H1 (cell line): ENCODE data around the gene CLN3. TPM values are rescaled to one million over a fixed set of nuclear protein-coding genes. Genes with fewer than 3 reads are reported as not detected.

Experiments used
- CTCF ChIA-PET: fragments of 300-600 bp; sonication (Branson Sonifier 250); formaldehyde crosslinking; loops from one replicate; lab custom pipeline; 2021; ENCODE audit not compliant: partially characterized antibody; lab: Charles Lee
- POLR2A ChIA-PET: fragments of 300-600 bp; sonication (Branson Sonifier 250); formaldehyde crosslinking; loops from one replicate; lab custom pipeline; 2021; ENCODE audit warnings: inconsistent platforms; ENCODE audit not compliant: partially characterized antibody; lab: Charles Lee
- DNase-seq, 2 experiments: peaks; one replicate each; pipeline versions ENCODE4 v3.0.0 to v3.0.0-alpha.2; 2010 to 2022; ENCODE audit warnings: low spot score in 2 of 2, low read depth in 1 of 2, mixed read lengths in 1 of 2
- FAIRE-seq: peaks from 2 replicates; lab custom pipeline; 2011; peaks lifted over from hg19 to GRCh38; lab: Jason Lieb, UNC
- H2AFZ ChIP-seq: 2 replicates; pipeline ENCODE4 v1.8.1; 2012; ENCODE audit warnings: low read length, inconsistent platforms
- H2AK5ac ChIP-seq: 2 replicates; pipeline ENCODE4 v1.6.1; 2013; ENCODE audit warnings: low read depth, low read length
- H2BK120ac ChIP-seq: replicated peaks from 2 replicates; pipeline ENCODE3; 2013; ENCODE audit warnings: low read depth, low read length, inconsistent platforms
- H2BK12ac ChIP-seq: 2 replicates; pipeline ENCODE4 v1.6.1; 2013; ENCODE audit warnings: low read depth, low read length
- H2BK15ac ChIP-seq: 2 replicates; pipeline ENCODE4 v1.6.1; 2013; ENCODE audit warnings: low read length
- H2BK20ac ChIP-seq: 2 replicates; pipeline ENCODE4 v1.6.1; 2013; ENCODE audit warnings: low read length
- H2BK5ac ChIP-seq: 2 replicates; pipeline ENCODE4 v1.6.1; 2013; ENCODE audit warnings: low read depth, low read length
- H3K14ac ChIP-seq: 2 replicates; pipeline ENCODE4 v1.6.1; 2013; ENCODE audit warnings: inconsistent platforms; ENCODE audit not compliant: insufficient read length
- H3K18ac ChIP-seq: 2 replicates; pipeline ENCODE4 v1.6.1; 2013; ENCODE audit warnings: low read length; ENCODE audit errors: extremely low read depth
- H3K23ac ChIP-seq: 2 replicates; pipeline ENCODE4 v1.6.1; 2013; ENCODE audit warnings: inconsistent platforms; ENCODE audit not compliant: insufficient read length
- H3K23me2 ChIP-seq: 2 replicates; pipeline ENCODE4 v1.6.1; 2013; ENCODE audit warnings: low read depth, low read length
- H3K27ac ChIP-seq: 2 replicates; pipeline ENCODE4 v1.6.1; 2011; ENCODE audit warnings: low read depth, low read length, inconsistent platforms
- H3K27me3 ChIP-seq, 4 experiments: replicated peaks in 1 of 4; 1 replicate in 1 of 4; 2 replicates in 3 of 4; pipeline versions ENCODE4 v1.6.1 to v1.8.1; 2011 to 2013; ENCODE audit warnings: low read length in 3 of 4, mild to moderate bottlenecking in 3 of 4, inconsistent platforms in 2 of 4, mixed read lengths in 2 of 4, moderate library complexity in 1 of 4; ENCODE audit not compliant: control insufficient read depth in 3 of 4, insufficient read depth in 3 of 4; ENCODE audit errors: extremely low read depth in 1 of 4
- H3K36me3 ChIP-seq, 4 experiments: 2 replicates each; pipeline versions ENCODE4 v1.6.1 to v1.8.1; 2011 to 2013; ENCODE audit warnings: mild to moderate bottlenecking in 4 of 4, low read length in 3 of 4, moderate library complexity in 2 of 4, control low read depth in 1 of 4, inconsistent platforms in 1 of 4; ENCODE audit not compliant: insufficient read depth in 4 of 4, control insufficient read depth in 2 of 4
- H3K4ac ChIP-seq: replicated peaks from 2 replicates; pipeline ENCODE3; 2013; ENCODE audit warnings: low read length, low read depth, mixed read lengths, inconsistent platforms; ENCODE audit not compliant: insufficient read length
- H3K4me1 ChIP-seq, 4 experiments: replicated peaks in 1 of 4; 1 replicate in 1 of 4; 2 replicates in 3 of 4; pipeline versions ENCODE4 v1.6.1 to v1.8.1; 2011 to 2013; ENCODE audit warnings: low read length in 3 of 4, inconsistent platforms in 2 of 4, mixed read lengths in 1 of 4; ENCODE audit not compliant: insufficient read depth in 4 of 4, control insufficient read depth in 3 of 4
- H3K4me2 ChIP-seq, 2 experiments: 2 replicates each; pipeline versions ENCODE4 v1.6.1 to v1.8.1; 2011 to 2013; ENCODE audit warnings: low read depth in 2 of 2, low read length in 2 of 2, control low read depth in 1 of 2, inconsistent platforms in 1 of 2, mild to moderate bottlenecking in 1 of 2; ENCODE audit not compliant: insufficient read depth in 1 of 2
- H3K4me3 ChIP-seq, 4 experiments: fragments of 200-600, 300-600 bp in 1 of 4; sonication (generic), shearing (Covaris generic), sonication (Bioruptor Twin) in 1 of 4; 2 replicates each; pipeline versions ENCODE4 v1.5.1 to v1.8.1; 2011 to 2016; ENCODE audit warnings: low read length in 4 of 4, low read depth in 3 of 4, control low read depth in 2 of 4, inconsistent platforms in 2 of 4, mild to moderate bottlenecking in 2 of 4, mixed read lengths in 1 of 4, moderate library complexity in 1 of 4; ENCODE audit not compliant: insufficient read depth in 2 of 4; ENCODE audit errors: extremely low read depth in 1 of 4
- H3K56ac ChIP-seq: replicated peaks from 2 replicates; pipeline ENCODE3; 2013; ENCODE audit warnings: low read depth, mild to moderate bottlenecking, mixed read lengths, low read length, inconsistent platforms; ENCODE audit not compliant: insufficient read length
- H3K79me1 ChIP-seq: 2 replicates; pipeline ENCODE4 v1.6.1; 2013; ENCODE audit warnings: low read depth, low read length, control low read depth
- H3K79me2 ChIP-seq, 2 experiments: 2 replicates each; pipeline versions ENCODE4 v1.6.1 to v1.8.1; 2012 to 2013; ENCODE audit warnings: low read length in 2 of 2, mild to moderate bottlenecking in 2 of 2, inconsistent platforms in 1 of 2; ENCODE audit not compliant: insufficient read depth in 2 of 2, control insufficient read depth in 1 of 2
- H3K9ac ChIP-seq, 4 experiments: replicated peaks in 1 of 4; 1 replicate in 1 of 4; 2 replicates in 3 of 4; pipeline versions ENCODE4 v1.6.1 to v1.8.1; 2011 to 2013; ENCODE audit warnings: low read depth in 3 of 4, low read length in 3 of 4, control low read depth in 2 of 4, mild to moderate bottlenecking in 2 of 4, moderate library complexity in 2 of 4, inconsistent platforms in 1 of 4; ENCODE audit errors: extremely low read depth in 1 of 4
- H3K9me3 ChIP-seq, 2 experiments: 2 replicates each; pipeline versions ENCODE4 v1.6.1 to v1.8.1; 2012 to 2013; ENCODE audit warnings: mild to moderate bottlenecking in 2 of 2, moderate library complexity in 2 of 2, control low read depth in 1 of 2, inconsistent platforms in 1 of 2, low read depth in 1 of 2, low read length in 1 of 2, mixed read lengths in 1 of 2; ENCODE audit not compliant: insufficient read depth in 2 of 2
- H4K20me1 ChIP-seq, 2 experiments: replicated peaks in 1 of 2; 2 replicates each; pipeline versions ENCODE3 to v1.8.1; 2011 to 2013; ENCODE audit warnings: inconsistent platforms in 2 of 2, low read length in 2 of 2, mild to moderate bottlenecking in 1 of 2; ENCODE audit not compliant: insufficient read depth in 2 of 2, control insufficient read depth in 1 of 2
- H4K5ac ChIP-seq: 2 replicates; pipeline ENCODE4 v1.6.1; 2013; ENCODE audit warnings: low read length, low read depth, mixed read lengths, inconsistent platforms; ENCODE audit not compliant: insufficient read length
- H4K8ac ChIP-seq: 2 replicates; pipeline ENCODE4 v1.8.0; 2013; ENCODE audit warnings: mild to moderate bottlenecking, moderate library complexity, low read length, inconsistent platforms; ENCODE audit not compliant: insufficient read depth; ENCODE audit errors: extremely low read depth
- H4K91ac ChIP-seq: replicated peaks from 2 replicates; pipeline ENCODE3; 2013; ENCODE audit warnings: low read length, mixed read lengths, inconsistent platforms; ENCODE audit not compliant: insufficient read length
- ATF3 ChIP-seq: IDR thresholded peaks from 2 replicates; pipeline ENCODE4 v1.6.1; 2011; ENCODE audit warnings: low read depth, mild to moderate bottlenecking, low read length; ENCODE audit not compliant: insufficient read depth
- CEBPB ChIP-seq: IDR thresholded peaks from 2 replicates; pipeline ENCODE4 v1.6.1; 2012; ENCODE audit warnings: low read depth, low read length
- YY1 ChIP-seq: IDR thresholded peaks from 2 replicates; pipeline ENCODE4 v1.6.1; 2011; ENCODE audit warnings: low read depth, mild to moderate bottlenecking, low read length
- WGBS, 2 experiments: shearing (Covaris generic) in 1 of 2; methylation state at CpG; one replicate each; pipeline versions ENCODE4 v1.1.6 to v1.1.7; 2013 to 2015; ENCODE audit warnings: low lambda C conversion rate in 2 of 2, mixed read lengths in 2 of 2, inconsistent platforms in 1 of 2, low coverage in 1 of 2, missing lambda C conversion rate in 1 of 2; ENCODE audit not compliant: insufficient replicate concordance in 2 of 2, insufficient coverage in 1 of 2, insufficient read length in 1 of 2; ENCODE audit errors: extremely low coverage in 1 of 2, missing lambda C conversion rate in 1 of 2; 5-methylcytosine and 5-hydroxymethylcytosine counted together
- polyA plus RNA-seq, 7 experiments: library from polyadenylated mRNA; depleted of rRNA in 3 of 7; stranded (reverse) in 5 of 7; unstranded in 2 of 7; fragments of >200 nt in 5 of 7; fragments of 200-250 nt in 2 of 7; gene quantifications; 1 replicate in 5 of 7; 2 replicates in 1 of 7; 4 replicates in 1 of 7; pipeline versions ENCODE4 v1.2.1 to v1.2.3, GENCODE V29; 2011 to 2013; ENCODE audit warnings: missing spikeins in 2 of 7, mixed read lengths in 2 of 7
- total RNA-seq: library from RNA; stranded (reverse); fragmentation: NEBNext Ultra II Directional; extraction: Animal tissue kit (Norgen Biotek cat#: 25700); gene quantifications from 2 replicates; pipeline ENCODE4 v1.2.1, GENCODE V29; 2021

CLN3 gene
- total and polyA plus RNA-seq, 2 of the 8 experiments (the other 6 are each of a cell fraction or from before 2014, with no cell fraction given): 22.9 to 44.3 TPM

- no peak overlapping the region for H3K18ac ChIP-seq
- DNase-seq: no peak
- H3K23me2 ChIP-seq: no peaks in the 10 kb centered on the region
- no peaks in the 10 kb centered on the region for H4K20me1 ChIP-seq
- H3K9ac ChIP-seq: no peak overlapping the region
- H3K4ac ChIP-seq: no peak overlapping the region
- H3K27me3 ChIP-seq: no peaks in the 10 kb centered on the region
- no peak for TF ChIP-seq YY1
- TF ChIP-seq CEBPB: no peak
- TF ChIP-seq ATF3: no peak
- TF ChIP-seq, all 59 proteins: peak for 0
- no peak overlapping the region for H2BK15ac ChIP-seq
- H3K4me3 ChIP-seq: no peak overlapping the region
- H4K8ac ChIP-seq: no peak overlapping the region
- H3K56ac ChIP-seq: no peak overlapping the region
- H3K4me2 ChIP-seq: no peak overlapping the region
- H3K23ac ChIP-seq: no peak overlapping the region
- H2AFZ ChIP-seq: no peak overlapping the region
- WGBS, 2 experiments: 87% methylated on average over 3 of the region's 3 CpGs; no CpG with 5 or more reads in 1 of the 2 experiments
- no peak overlapping the region for H3K27ac ChIP-seq
- no peak overlapping the region for H4K91ac ChIP-seq
- H3K79me2 ChIP-seq: no peaks in the 10 kb centered on the region
- H3K4me1 ChIP-seq: peaks cover 0 to 4% (median 1%) of the 10 kb centered on the region in 4 experiments; a peak in 2 of 7 replicates
- no peaks in the 10 kb centered on the region for H3K36me3 ChIP-seq
- H3K9me3 ChIP-seq: no peaks in the 10 kb centered on the region
- CTCF ChIA-PET: no interaction called here
- no peak overlapping the region for H2BK5ac ChIP-seq
- no peak overlapping the region for H2AK5ac ChIP-seq
- no peak overlapping the region for H2BK120ac ChIP-seq
- no peaks in the 10 kb centered on the region for H3K79me1 ChIP-seq
- POLR2A ChIA-PET: no interaction called here
- no peak overlapping the region for H3K14ac ChIP-seq
- H2BK12ac ChIP-seq: no peak overlapping the region
- H2BK20ac ChIP-seq: no peak overlapping the region
- no peak overlapping the region for H4K5ac ChIP-seq
- no peak for FAIRE-seq
Observed at GRCh38 chr16:28540346-28540745, 48.5 kb upstream of the CLN3 start.
